ENCODE results near the gene MACF1. TPM values are rescaled to one million over a fixed set of nuclear protein-coding genes. Genes with fewer than 3 reads are reported as not detected.
"Not testable (repeated sequence)": the region's sequence is repeated elsewhere in the genome, so short reads cannot be mapped to it uniquely, and the experiment has no call there.

The MACF1 gene
- total RNA-seq, 1 experiment from 2014 or later, result 6.2 TPM

DNA sequence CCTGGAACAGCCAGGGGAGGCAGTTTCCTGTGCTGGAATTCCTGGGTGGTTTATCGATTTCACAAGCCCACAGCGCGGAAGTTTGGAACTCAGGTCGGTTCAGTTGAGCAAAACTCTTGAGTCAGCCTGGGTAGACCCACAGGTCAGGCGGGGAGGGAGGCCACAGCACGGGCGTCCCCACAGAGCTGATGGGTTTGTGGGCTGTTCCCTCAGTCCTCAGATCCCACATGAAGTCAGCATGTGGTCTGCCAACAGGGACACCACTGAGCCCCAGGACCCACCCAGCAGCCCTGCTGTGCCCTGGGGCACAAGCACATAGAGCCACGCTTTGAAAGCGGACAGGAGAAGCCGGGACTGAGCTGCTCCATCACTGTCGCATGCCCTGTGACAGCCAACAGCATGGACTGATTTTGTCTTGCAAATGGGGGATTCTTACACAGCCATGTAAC lies 304.4 kb downstream of the MACF1 start:
- H3K36me3 ChIP-seq (ENCODE audit: insufficient read depth, low read length), result no peaks in the 10 kb centered on the region
- no peak for DNase-seq
- H3K9ac ChIP-seq (ENCODE audit: low read length), result no peak overlapping the region
- H3K4me3 ChIP-seq (ENCODE audit: low read length), result no peak overlapping the region
- no peaks in the 10 kb centered on the region for H3K9me3 ChIP-seq (ENCODE audit: low read length)
- no peak overlapping the region for H3K27ac ChIP-seq (ENCODE audit: low read length)
- no peaks in the 10 kb centered on the region for H3K9me2 ChIP-seq (replicated peaks; ENCODE audit: insufficient read depth, low read length)
- no peaks in the 10 kb centered on the region for H3K27me3 ChIP-seq (ENCODE audit: low read length)
- H4K20me1 ChIP-seq (ENCODE audit: insufficient read depth, low read depth, low read length), result no peaks in the 10 kb centered on the region
- H3K4me1 ChIP-seq (ENCODE audit: low read length), result peaks cover 4% of the 10 kb centered on the region
- no peak overlapping the region for H3K4me2 ChIP-seq (ENCODE audit: low read depth, low read length, poor library complexity, severe bottlenecking)
- no peaks in the 10 kb centered on the region for H3K79me2 ChIP-seq (ENCODE audit: low read length)
- no peak overlapping the region for H2AFZ ChIP-seq (ENCODE audit: low read length)

DNA sequence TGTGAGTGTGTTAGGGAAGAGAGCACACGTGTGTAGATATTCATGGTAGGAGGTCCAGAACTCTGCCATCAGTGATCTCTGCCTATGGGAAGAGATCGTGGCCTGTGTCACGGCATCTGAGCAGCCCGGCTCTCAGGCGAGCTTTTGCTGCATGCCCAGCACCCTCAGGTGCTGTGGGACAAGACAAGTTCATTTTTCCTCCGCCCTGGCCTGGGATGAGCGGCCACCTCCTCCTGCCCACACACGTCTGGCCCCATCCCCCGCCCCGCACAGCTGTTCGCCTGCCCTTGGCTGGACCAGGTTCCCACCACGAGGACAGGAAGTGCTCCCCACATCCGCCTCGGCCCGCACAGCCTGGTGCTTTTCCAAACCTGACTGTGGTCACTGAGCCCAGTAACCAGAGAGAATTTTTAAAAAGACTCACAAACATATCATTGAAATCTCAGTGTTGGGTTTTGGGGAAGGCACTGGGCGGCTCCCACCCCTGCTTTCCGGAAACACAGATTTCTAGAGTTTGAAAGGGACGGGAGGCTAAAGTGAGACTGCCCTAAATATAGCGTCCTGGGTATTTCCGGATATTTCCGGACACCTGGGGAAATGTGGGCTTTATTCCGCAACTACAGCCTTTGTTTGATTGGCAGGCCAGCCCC lies 305.0 kb downstream of the MACF1 start:
- H3K4me3 ChIP-seq (ENCODE audit: low read length), result no peak overlapping the region
- no peaks in the 10 kb centered on the region for H3K36me3 ChIP-seq (ENCODE audit: insufficient read depth, low read length)
- H3K79me2 ChIP-seq (ENCODE audit: low read length), result no peaks in the 10 kb centered on the region
- peak overlapping the region; percentile 29 for H3K4me2 ChIP-seq (ENCODE audit: low read depth, low read length, poor library complexity, severe bottlenecking)
- no peak overlapping the region for H3K9ac ChIP-seq (ENCODE audit: low read length)
- no peaks in the 10 kb centered on the region for H3K9me3 ChIP-seq (ENCODE audit: low read length)
- H2AFZ ChIP-seq (ENCODE audit: low read length), result no peak overlapping the region; the same call in 1 of the 2 replicates
- H3K27me3 ChIP-seq (ENCODE audit: low read length), result no peaks in the 10 kb centered on the region
- peaks cover 4% of the 10 kb centered on the region for H3K4me1 ChIP-seq (ENCODE audit: low read length)
- no peak for DNase-seq
- H4K20me1 ChIP-seq (ENCODE audit: insufficient read depth, low read depth, low read length), result no peaks in the 10 kb centered on the region
- H3K27ac ChIP-seq (ENCODE audit: low read length), result no peak overlapping the region
- no peaks in the 10 kb centered on the region for H3K9me2 ChIP-seq (replicated peaks; ENCODE audit: insufficient read depth, low read length)

DNA sequence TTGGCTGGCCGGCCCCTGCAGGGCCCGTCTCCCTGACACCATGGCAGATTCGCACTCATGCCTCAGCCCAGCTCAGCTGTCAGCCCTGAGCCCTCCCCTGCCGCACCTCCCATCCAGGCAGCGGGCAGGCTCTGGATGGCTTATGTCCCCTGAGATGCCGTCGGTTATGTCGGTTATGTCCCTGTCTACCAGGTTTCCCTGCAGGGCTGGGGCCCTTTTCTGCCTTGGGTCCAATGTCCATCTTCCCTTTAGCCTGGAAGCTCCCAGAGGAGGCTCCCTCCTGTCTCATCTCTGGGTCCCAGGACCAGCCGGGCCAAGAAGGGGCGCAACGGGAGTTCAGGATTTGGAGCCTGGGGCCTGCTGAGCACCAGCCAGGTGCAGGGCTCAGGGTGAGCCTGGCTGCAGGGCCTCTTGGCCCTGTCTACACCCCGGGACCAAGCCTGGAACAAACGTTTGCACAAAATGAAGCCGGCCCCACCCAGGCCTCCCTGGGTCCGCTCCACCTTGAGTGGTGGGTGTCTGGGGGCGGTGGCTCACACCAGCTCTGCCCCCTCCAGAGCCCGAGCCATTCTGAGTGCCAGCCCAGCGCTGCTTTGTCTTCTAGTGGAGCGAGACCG lies 306.2 kb downstream of the MACF1 start:
- not testable (repeated sequence) for H3K9me2 ChIP-seq (replicated peaks; ENCODE audit: insufficient read depth, low read length); H3K4me1 ChIP-seq (ENCODE audit: low read length); H3K4me3 ChIP-seq (ENCODE audit: low read length); H2AFZ ChIP-seq (ENCODE audit: low read length); H3K4me2 ChIP-seq (ENCODE audit: low read depth, low read length, poor library complexity, severe bottlenecking); DNase-seq; H3K9ac ChIP-seq (ENCODE audit: low read length); H3K27ac ChIP-seq (ENCODE audit: low read length); H3K9me3 ChIP-seq (ENCODE audit: low read length); H3K27me3 ChIP-seq (ENCODE audit: low read length); H3K79me2 ChIP-seq (ENCODE audit: low read length); H4K20me1 ChIP-seq (ENCODE audit: insufficient read depth, low read depth, low read length); H3K36me3 ChIP-seq (ENCODE audit: insufficient read depth, low read length)

DNA sequence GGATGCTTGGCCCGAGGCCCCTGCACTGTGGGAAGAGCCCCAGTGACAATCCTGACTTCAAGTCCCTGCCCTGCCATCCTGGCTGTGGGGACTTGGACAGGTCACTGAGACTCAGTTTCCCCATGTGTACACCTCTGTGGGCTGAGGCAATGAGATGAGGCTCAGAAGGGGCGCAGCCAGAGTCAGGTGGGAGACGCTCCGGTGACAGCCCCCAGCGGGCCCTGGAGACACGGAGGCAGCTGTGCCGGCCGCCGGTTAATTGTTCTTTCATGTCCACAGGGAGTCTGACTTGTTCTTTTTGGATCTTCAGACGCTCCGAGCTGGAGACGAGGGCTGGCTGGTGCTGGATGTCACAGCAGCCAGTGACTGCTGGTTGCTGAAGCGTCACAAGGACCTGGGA lies 307.0 kb downstream of the MACF1 start:
- H3K27ac ChIP-seq (ENCODE audit: low read length); H3K9me3 ChIP-seq (ENCODE audit: low read length); H3K4me2 ChIP-seq (ENCODE audit: low read depth, low read length, poor library complexity, severe bottlenecking); H2AFZ ChIP-seq (ENCODE audit: low read length); H3K4me1 ChIP-seq (ENCODE audit: low read length); H3K9ac ChIP-seq (ENCODE audit: low read length); H3K9me2 ChIP-seq (replicated peaks; ENCODE audit: insufficient read depth, low read length); DNase-seq; H3K27me3 ChIP-seq (ENCODE audit: low read length); H3K36me3 ChIP-seq (ENCODE audit: insufficient read depth, low read length); H3K79me2 ChIP-seq (ENCODE audit: low read length); H4K20me1 ChIP-seq (ENCODE audit: insufficient read depth, low read depth, low read length); H3K4me3 ChIP-seq (ENCODE audit: low read length): not testable (repeated sequence)

DNA sequence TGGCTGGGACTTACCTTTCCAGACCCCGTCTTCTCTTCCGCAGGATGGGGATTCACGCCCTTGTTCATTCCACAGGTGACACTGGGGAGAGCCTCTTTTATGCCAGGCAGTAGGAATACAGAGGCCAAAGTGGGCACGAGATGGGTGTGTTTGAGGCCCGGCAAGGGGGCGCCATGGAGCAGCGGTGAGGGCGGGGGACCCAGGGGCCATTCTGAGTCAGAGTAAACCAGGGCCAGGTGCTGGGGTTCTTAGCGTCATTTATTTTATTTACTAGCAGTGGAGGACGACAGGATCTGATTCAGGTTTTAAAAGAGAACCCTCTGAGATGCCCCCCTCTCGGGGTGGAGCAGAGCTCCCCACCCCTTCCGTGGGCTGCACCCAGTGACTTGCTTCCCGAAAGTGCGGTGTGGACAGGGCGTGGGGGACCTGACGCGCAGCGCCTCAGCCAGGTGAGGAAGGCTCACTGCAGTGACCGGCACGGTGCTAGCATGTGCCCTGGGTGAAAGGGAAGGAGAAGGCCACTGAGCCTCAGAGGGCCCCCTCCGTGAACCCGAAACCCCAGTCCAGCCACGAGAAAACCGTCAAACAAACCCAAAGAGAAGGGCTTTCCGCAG lies 307.8 kb downstream of the MACF1 start:
- not testable (repeated sequence) for H3K9me3 ChIP-seq (ENCODE audit: low read length); DNase-seq; H3K9me2 ChIP-seq (replicated peaks; ENCODE audit: insufficient read depth, low read length); H3K4me1 ChIP-seq (ENCODE audit: low read length); H3K27me3 ChIP-seq (ENCODE audit: low read length); H3K79me2 ChIP-seq (ENCODE audit: low read length); H3K9ac ChIP-seq (ENCODE audit: low read length); H3K36me3 ChIP-seq (ENCODE audit: insufficient read depth, low read length); H4K20me1 ChIP-seq (ENCODE audit: insufficient read depth, low read depth, low read length); H2AFZ ChIP-seq (ENCODE audit: low read length); H3K4me2 ChIP-seq (ENCODE audit: low read depth, low read length, poor library complexity, severe bottlenecking); H3K27ac ChIP-seq (ENCODE audit: low read length); H3K4me3 ChIP-seq (ENCODE audit: low read length)

DNA sequence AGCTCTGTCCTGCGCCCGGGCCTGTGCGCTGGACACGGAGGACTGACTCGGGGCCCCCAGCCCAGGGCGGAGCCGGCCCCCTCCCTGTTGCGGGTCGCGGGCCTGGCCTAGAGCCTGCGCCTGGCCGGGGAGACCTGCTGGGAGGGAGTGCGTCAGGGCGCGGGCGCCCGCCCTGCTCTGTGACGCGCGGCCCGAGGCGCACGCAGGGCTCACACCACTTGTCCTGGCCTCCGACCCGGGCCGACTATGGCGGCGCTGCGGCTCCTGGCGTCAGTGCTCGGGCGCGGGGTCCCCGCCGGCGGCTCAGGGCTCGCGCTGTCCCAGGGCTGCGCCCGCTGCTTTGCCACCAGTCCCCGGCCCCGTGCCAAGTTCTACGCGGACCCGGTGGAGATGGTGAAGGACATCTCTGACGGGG lies 310.2 kb downstream of the MACF1 start:
- H3K79me2 ChIP-seq (ENCODE audit: low read length); H3K9me2 ChIP-seq (replicated peaks; ENCODE audit: insufficient read depth, low read length); H4K20me1 ChIP-seq (ENCODE audit: insufficient read depth, low read depth, low read length); H3K4me3 ChIP-seq (ENCODE audit: low read length); H3K27ac ChIP-seq (ENCODE audit: low read length); H3K4me2 ChIP-seq (ENCODE audit: low read depth, low read length, poor library complexity, severe bottlenecking); H3K4me1 ChIP-seq (ENCODE audit: low read length); H3K9me3 ChIP-seq (ENCODE audit: low read length); H3K9ac ChIP-seq (ENCODE audit: low read length); H3K36me3 ChIP-seq (ENCODE audit: insufficient read depth, low read length); H2AFZ ChIP-seq (ENCODE audit: low read length); H3K27me3 ChIP-seq (ENCODE audit: low read length); DNase-seq: not testable (repeated sequence)

DNA sequence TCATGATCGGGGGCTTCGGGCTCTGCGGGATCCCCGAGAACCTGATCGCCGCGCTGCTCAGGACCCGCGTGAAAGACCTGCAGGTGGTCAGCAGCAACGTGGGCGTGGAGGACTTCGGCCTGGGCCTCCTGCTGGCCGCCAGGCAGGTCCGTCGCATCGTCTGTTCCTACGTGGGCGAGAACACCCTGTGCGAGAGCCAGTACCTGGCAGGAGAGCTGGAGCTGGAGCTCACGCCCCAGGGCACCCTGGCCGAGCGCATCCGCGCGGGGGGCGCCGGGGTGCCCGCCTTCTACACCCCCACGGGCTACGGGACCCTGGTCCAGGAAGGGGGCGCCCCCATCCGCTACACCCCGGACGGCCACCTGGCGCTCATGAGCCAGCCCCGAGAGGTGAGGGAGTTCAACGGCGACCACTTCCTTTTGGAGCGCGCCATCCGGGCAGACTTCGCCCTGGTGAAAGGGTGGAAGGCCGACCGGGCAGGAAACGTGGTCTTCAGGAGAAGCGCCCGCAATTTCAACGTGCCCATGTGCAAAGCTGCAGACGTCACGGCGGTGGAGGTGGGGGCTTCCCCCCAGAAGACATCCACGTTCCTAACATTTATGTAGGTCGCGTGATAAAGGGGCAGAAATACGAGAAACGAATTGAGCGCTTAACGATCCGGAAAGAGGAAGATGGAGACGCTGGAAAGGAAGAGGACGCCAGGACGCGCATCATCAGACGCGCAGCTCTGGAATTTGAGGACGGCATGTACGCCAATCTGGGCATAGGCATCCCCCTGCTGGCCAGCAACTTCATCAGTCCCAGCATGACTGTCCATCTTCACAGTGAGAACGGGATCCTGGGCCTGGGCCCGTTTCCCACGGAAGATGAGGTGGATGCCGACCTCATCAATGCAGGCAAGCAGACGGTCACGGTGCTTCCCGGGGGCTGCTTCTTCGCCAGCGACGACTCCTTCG lies 310.9 kb downstream of the MACF1 start:
- H3K27ac ChIP-seq (ENCODE audit: low read length); H3K36me3 ChIP-seq (ENCODE audit: insufficient read depth, low read length); H3K79me2 ChIP-seq (ENCODE audit: low read length); H3K9ac ChIP-seq (ENCODE audit: low read length); H3K9me2 ChIP-seq (replicated peaks; ENCODE audit: insufficient read depth, low read length); H3K4me1 ChIP-seq (ENCODE audit: low read length); H2AFZ ChIP-seq (ENCODE audit: low read length); H4K20me1 ChIP-seq (ENCODE audit: insufficient read depth, low read depth, low read length); DNase-seq; H3K9me3 ChIP-seq (ENCODE audit: low read length); H3K4me3 ChIP-seq (ENCODE audit: low read length); H3K27me3 ChIP-seq (ENCODE audit: low read length); H3K4me2 ChIP-seq (ENCODE audit: low read depth, low read length, poor library complexity, severe bottlenecking): not testable (repeated sequence)

DNA sequence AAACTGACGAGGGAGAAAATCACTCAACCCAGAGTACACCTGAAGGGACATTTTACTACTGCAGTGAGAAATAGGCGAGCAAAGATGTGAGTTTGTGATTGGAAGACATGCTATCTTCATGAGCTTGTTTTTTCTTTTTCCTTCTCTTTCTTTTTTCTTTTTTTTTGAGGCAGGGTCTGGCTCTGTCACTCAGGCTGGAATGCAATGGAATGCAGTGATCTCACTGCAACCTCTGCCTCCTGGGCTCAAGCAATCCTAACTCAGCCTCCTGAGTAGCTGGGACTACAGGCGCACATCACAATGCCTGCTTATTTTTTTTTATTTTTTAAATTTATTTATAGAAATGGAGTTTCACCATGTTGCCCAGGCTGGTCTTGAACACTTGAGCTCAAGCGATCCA lies 312.3 kb downstream of the MACF1 start:
- H3K4me3 ChIP-seq (ENCODE audit: low read length); H3K9me3 ChIP-seq (ENCODE audit: low read length); H3K4me1 ChIP-seq (ENCODE audit: low read length); H2AFZ ChIP-seq (ENCODE audit: low read length); H3K9me2 ChIP-seq (replicated peaks; ENCODE audit: insufficient read depth, low read length); H3K4me2 ChIP-seq (ENCODE audit: low read depth, low read length, poor library complexity, severe bottlenecking); H3K9ac ChIP-seq (ENCODE audit: low read length); H3K36me3 ChIP-seq (ENCODE audit: insufficient read depth, low read length); H3K79me2 ChIP-seq (ENCODE audit: low read length); DNase-seq; H4K20me1 ChIP-seq (ENCODE audit: insufficient read depth, low read depth, low read length); H3K27ac ChIP-seq (ENCODE audit: low read length); H3K27me3 ChIP-seq (ENCODE audit: low read length): not testable (repeated sequence)

Measured in Karpas-422 (cell line).